Colonic mucosa (tissue), 4 donors: ENCODE data around the gene GCNT4. TPM values are rescaled to one million over a fixed set of nuclear protein-coding genes. Genes with fewer than 3 reads are reported as not detected.
"Not testable (repeated sequence)": the region's sequence is repeated elsewhere in the genome, so short reads cannot be mapped to it uniquely, and the experiment has no call there.

Experiments used
- DNase-seq: peaks from one replicate; pipeline ENCODE4 v3.0.0-alpha.2; 2020
- H3K27ac ChIP-seq: fragments of 200-600 bp; one replicate; pipeline ENCODE4 v1.8.0; 2021
- H3K27me3 ChIP-seq: fragments of 200-600 bp; one replicate; pipeline ENCODE4 v1.8.0; 2021
- H3K36me3 ChIP-seq: fragments of 200-600 bp; one replicate; pipeline ENCODE4 v1.8.0; 2021
- H3K4me1 ChIP-seq: fragments of 200-600 bp; one replicate; pipeline ENCODE4 v1.8.0; 2021; ENCODE audit warnings: mild to moderate bottlenecking
- H3K4me3 ChIP-seq: fragments of 200-600 bp; one replicate; pipeline ENCODE4 v1.8.0; 2021
- H3K9ac ChIP-seq, 2 donors: one replicate each; pipeline ENCODE4 v1.7.0; 2013; ENCODE audit warnings: control low read depth in 2 of 2, low read depth in 2 of 2, low read length in 2 of 2
- H3K9me3 ChIP-seq: fragments of 200-600 bp; one replicate; pipeline ENCODE4 v1.8.0; 2021
- intact Hi-C: fragments of 100-400 bp; cut with DNase I; formaldehyde crosslinking; loops from one replicate; pipeline ENCODE4 v1.14.1; 2022
- total RNA-seq, 2 donors: library from RNA; stranded (reverse); fragmentation: NEBNext Ultra II Directional in 1 of 2; extraction: Animal tissue kit (Norgen Biotek cat#: 25700) in 1 of 2; gene quantifications; one replicate each; pipeline ENCODE4 v1.2.1, GENCODE V29; 2021
- TF ChIP-seq, protein P1 (sequence below): fragments of 200-600 bp; IDR thresholded peaks from one replicate; pipeline ENCODE4 v1.8.0; 2022; ENCODE audit warnings: antibody characterized with exemption, mild to moderate bottlenecking
- donor health status: healthy.
- donor health status: DM: no; HTN: no; CAD: no.
- donor health status: DM: no; HTN: no; CAD: no.

GCNT4 gene, protein sequence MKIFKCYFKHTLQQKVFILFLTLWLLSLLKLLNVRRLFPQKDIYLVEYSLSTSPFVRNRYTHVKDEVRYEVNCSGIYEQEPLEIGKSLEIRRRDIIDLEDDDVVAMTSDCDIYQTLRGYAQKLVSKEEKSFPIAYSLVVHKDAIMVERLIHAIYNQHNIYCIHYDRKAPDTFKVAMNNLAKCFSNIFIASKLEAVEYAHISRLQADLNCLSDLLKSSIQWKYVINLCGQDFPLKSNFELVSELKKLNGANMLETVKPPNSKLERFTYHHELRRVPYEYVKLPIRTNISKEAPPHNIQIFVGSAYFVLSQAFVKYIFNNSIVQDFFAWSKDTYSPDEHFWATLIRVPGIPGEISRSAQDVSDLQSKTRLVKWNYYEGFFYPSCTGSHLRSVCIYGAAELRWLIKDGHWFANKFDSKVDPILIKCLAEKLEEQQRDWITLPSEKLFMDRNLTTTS
- total RNA-seq = 1 to 10 TPM in 1 of 2 donors, under 1 TPM in 1; 0.25 to 2.7 TPM

GRCh38 chr5:75052192-75053053 lies at the start of gene GCNT4:
TSS of gene GCNT4 (minus strand) at chr5:75052558. CDS start at chr5:75030037, 22,521 bp downstream.
- no peaks in the 10 kb centered on the region for H3K36me3 ChIP-seq
- H3K9ac ChIP-seq = peak within 1 kb of the TSS; percentile 75 to 78
- peaks cover 8% of the 10 kb centered on the region for H3K4me1 ChIP-seq
- peak within 1 kb of the TSS; percentile 82 for H3K4me3 ChIP-seq
- intact Hi-C loops = loop anchor here (5.0 kb wide), 1 partner anchor 170 kb away; no protein-coding TSS in a partner anchor
- no peaks in the 10 kb centered on the region for H3K9me3 ChIP-seq
- TF ChIP-seq, protein P1, sequence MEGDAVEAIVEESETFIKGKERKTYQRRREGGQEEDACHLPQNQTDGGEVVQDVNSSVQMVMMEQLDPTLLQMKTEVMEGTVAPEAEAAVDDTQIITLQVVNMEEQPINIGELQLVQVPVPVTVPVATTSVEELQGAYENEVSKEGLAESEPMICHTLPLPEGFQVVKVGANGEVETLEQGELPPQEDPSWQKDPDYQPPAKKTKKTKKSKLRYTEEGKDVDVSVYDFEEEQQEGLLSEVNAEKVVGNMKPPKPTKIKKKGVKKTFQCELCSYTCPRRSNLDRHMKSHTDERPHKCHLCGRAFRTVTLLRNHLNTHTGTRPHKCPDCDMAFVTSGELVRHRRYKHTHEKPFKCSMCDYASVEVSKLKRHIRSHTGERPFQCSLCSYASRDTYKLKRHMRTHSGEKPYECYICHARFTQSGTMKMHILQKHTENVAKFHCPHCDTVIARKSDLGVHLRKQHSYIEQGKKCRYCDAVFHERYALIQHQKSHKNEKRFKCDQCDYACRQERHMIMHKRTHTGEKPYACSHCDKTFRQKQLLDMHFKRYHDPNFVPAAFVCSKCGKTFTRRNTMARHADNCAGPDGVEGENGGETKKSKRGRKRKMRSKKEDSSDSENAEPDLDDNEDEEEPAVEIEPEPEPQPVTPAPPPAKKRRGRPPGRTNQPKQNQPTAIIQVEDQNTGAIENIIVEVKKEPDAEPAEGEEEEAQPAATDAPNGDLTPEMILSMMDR = no peak
- DNase-seq = peak; percentile 43
- H3K27me3 ChIP-seq = peaks cover 7% of the 10 kb centered on the region
- peak within 1 kb of the TSS; percentile 81 for H3K27ac ChIP-seq

- H3K9me3 ChIP-seq, intact Hi-C loops, H3K4me1 ChIP-seq, H3K4me3 ChIP-seq, DNase-seq, H3K27ac ChIP-seq, H3K27me3 ChIP-seq, H3K36me3 ChIP-seq, H3K9ac ChIP-seq: not testable (repeated sequence)
Measured at GRCh38 chr5:75095956-75096355, 43.6 kb upstream of the GCNT4 start.

- intact Hi-C loops = no loop called here
- H3K9ac ChIP-seq = no peak overlapping the region
- TF ChIP-seq, protein P1 = no peak
- no peaks in the 10 kb centered on the region for H3K36me3 ChIP-seq
- DNase-seq = no peak
- H3K27me3 ChIP-seq = no peaks in the 10 kb centered on the region
- H3K27ac ChIP-seq = no peak overlapping the region
- H3K4me3 ChIP-seq = no peak overlapping the region
- no peaks in the 10 kb centered on the region for H3K9me3 ChIP-seq
- H3K4me1 ChIP-seq = no peaks in the 10 kb centered on the region
Measured at GRCh38 chr5:75091597-75091996, 39.2 kb upstream of the GCNT4 start.

- Histone ChIP-seq H3K9me3 (no peaks in the 10 kb centered on the region), H3K9ac (no peak overlapping the region), H3K4me3 (no peak overlapping the region), H3K36me3 (no peaks in the 10 kb centered on the region), H3K27ac (no peak overlapping the region), H3K4me1 (no peaks in the 10 kb centered on the region), H3K27me3 (no peaks in the 10 kb centered on the region)
- TF ChIP-seq, protein P1 = no peak
- intact Hi-C loops = no loop called here
- DNase-seq = no peak
Measured at GRCh38 chr5:75089662-75090061, 37.3 kb upstream of the GCNT4 start.

DNA sequence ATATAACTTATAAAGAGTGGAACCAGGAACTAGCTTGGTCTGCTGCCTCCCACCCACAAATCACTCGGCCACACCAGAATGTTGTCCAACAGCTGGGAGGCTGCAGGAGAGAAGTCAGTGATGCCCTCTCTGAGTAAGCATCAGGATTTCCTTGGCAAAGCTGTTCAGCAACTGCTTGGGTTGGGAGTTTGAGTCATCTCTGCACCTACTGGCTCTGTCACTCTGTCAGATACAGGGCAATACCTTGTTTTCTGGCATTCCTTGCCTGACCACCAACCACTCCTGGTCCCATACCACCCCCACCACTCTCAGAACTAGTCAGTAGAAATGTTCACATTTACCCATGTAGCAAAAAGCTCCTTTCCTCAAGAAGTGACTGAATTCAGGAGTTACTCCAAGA lies 36.8 kb upstream of the GCNT4 start:
- H3K27me3 ChIP-seq = no peaks in the 10 kb centered on the region
- no peaks in the 10 kb centered on the region for H3K36me3 ChIP-seq
- intact Hi-C loops = no loop called here
- no peak overlapping the region for H3K9ac ChIP-seq
- H3K9me3 ChIP-seq = no peaks in the 10 kb centered on the region
- DNase-seq = no peak
- H3K4me3 ChIP-seq = no peak overlapping the region
- TF ChIP-seq, protein P1 = no peak
- no peak overlapping the region for H3K27ac ChIP-seq
- no peaks in the 10 kb centered on the region for H3K4me1 ChIP-seq
